Prostate gland (tissue), 2 donors: ENCODE results near the gene RARA. TPM values are rescaled to one million over a fixed set of nuclear protein-coding genes. Genes with fewer than 3 reads are reported as not detected.
"Not testable (repeated sequence)": the region's sequence is repeated elsewhere in the genome, so short reads cannot be mapped to it uniquely, and the experiment has no call there.

Experiments used
- DNase-seq: peaks from one replicate; pipeline ENCODE4 v3.0.0-alpha.2; 2019; ENCODE audit warnings: low spot score
- H3K27ac ChIP-seq, 2 donors: fragments of 200-600 bp; sonication (generic); 2 replicates each; pipeline ENCODE4 v1.5.1; 2017 to 2019
- H3K27me3 ChIP-seq: fragments of 200-600 bp; sonication (generic); replicated peaks from 2 replicates; pipeline ENCODE4 v1.5.1; 2019; ENCODE audit not compliant: insufficient read depth
- H3K36me3 ChIP-seq, 2 donors: fragments of 200-600 bp; sonication (generic); 1 replicate in 1 of 2; 2 replicates in 1 of 2; pipeline versions ENCODE4 v1.5.1 to v1.8.1; 2017 to 2019
- H3K4me1 ChIP-seq: fragments of 200-600 bp; sonication (generic); replicated peaks from 2 replicates; pipeline ENCODE4 v1.5.1; 2019
- H3K4me3 ChIP-seq, 2 donors: fragments of 200-600 bp; sonication (generic); 2 replicates each; pipeline ENCODE4 v1.5.1; 2017 to 2019
- H3K9me3 ChIP-seq: fragments of 200-600 bp; sonication (generic); 2 replicates; pipeline ENCODE4 v1.5.1; 2017
- POLR2A ChIP-seq: fragments of 450-650 bp; IDR thresholded peaks from one replicate; pipeline ENCODE4 v1.6.1; 2016; ENCODE audit warnings: antibody characterized with exemption, mild to moderate bottlenecking
- POLR2AphosphoS5 ChIP-seq: sonication (generic); formaldehyde crosslinking; IDR thresholded peaks from one replicate; pipeline ENCODE4 v1.6.1; 2017; ENCODE audit warnings: antibody characterized with exemption
- WGBS: methylation state at CpG from one replicate; pipeline ENCODE4 v1.1.5; 2018; 5-methylcytosine and 5-hydroxymethylcytosine counted together
- intact Hi-C: fragments of 100-400 bp; cut with DNase I; formaldehyde crosslinking; loops from one replicate; pipeline ENCODE4 v1.14.2; 2022
- total RNA-seq, 2 donors: library from RNA; depleted of rRNA; stranded (reverse); fragments of >200 nt; gene quantifications; one replicate each; pipeline ENCODE4 v1.1.0, GENCODE V29; 2016
- TF ChIP-seq, protein P1 (sequence below), 4 experiments: fragments of 200-600 bp in 2 of 4; fragments of 450-650 bp in 2 of 4; sonication (generic) in 2 of 4; IDR thresholded peaks; 1 replicate in 3 of 4; 2 replicates in 1 of 4; pipeline ENCODE4 v1.5.1; 2016 to 2019; ENCODE audit warnings: antibody characterized with exemption in 4 of 4, mild to moderate bottlenecking in 2 of 4, moderate library complexity in 2 of 4

RARA gene
- total RNA-seq, 2 donors from 2014 or later: 24.4 to 70.6 TPM

DNA sequence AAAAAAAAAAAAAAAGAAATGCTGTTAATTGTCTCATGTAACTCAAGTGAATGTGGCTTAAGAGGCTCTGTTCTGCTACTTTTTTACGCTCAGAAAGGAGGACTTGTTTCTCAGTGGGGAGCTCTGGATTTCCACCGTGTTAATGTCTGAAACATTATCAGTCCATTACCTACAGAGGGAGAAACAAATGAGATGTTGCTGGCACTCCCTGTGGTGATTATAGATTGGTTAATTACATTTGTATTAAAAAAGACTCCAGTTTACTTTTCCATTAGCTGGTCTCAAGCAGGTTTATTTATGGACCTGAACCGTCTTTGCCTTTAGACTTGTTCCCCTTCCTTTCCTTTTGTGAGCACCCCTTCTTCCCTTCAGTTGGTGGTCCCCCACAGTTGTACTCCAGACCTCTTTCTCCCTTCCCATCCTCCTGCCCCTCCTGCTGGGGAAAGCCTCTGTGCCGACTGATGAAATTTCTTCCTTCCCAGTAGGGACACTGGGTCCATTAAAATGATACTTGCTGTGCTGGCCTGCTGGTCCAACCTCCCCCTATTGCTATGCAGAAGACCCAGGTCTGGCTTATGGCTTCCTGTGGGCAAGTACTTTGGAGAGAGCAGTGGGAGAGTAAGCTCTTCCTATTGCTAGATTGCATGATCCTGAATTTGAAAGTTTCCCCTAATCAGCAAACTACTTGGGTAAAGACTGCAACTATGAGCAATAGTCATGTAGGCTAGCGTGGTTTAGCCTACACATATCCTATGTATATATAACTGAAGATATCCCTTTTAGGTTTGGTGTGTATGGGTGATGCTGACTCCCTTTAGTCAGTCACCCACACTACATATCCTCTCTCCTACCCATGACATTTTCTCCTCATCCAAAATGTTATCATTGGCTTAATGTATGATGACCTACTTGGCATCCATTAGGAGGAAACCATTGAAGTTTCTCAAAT lies 13.2 kb upstream of the RARA start:
- Histone ChIP-seq H3K27me3 (no peaks in the 10 kb centered on the region), H3K4me1 (no peaks in the 10 kb centered on the region), H3K9me3 (no peaks in the 10 kb centered on the region), H3K27ac (no peak overlapping the region), H3K36me3 (no peaks in the 10 kb centered on the region), H3K4me3 (no peak overlapping the region)
- intact Hi-C loops: loop anchor here (10.0 kb wide), 1 partner anchor 281 kb away; the partner anchor contains the start of gene CSF3
- 68% methylated on average over 5 of the region's 5 CpGs for WGBS
- TF ChIP-seq POLR2AphosphoS5 (no peak), POLR2A (no peak)
- TF ChIP-seq, protein P1, sequence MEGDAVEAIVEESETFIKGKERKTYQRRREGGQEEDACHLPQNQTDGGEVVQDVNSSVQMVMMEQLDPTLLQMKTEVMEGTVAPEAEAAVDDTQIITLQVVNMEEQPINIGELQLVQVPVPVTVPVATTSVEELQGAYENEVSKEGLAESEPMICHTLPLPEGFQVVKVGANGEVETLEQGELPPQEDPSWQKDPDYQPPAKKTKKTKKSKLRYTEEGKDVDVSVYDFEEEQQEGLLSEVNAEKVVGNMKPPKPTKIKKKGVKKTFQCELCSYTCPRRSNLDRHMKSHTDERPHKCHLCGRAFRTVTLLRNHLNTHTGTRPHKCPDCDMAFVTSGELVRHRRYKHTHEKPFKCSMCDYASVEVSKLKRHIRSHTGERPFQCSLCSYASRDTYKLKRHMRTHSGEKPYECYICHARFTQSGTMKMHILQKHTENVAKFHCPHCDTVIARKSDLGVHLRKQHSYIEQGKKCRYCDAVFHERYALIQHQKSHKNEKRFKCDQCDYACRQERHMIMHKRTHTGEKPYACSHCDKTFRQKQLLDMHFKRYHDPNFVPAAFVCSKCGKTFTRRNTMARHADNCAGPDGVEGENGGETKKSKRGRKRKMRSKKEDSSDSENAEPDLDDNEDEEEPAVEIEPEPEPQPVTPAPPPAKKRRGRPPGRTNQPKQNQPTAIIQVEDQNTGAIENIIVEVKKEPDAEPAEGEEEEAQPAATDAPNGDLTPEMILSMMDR (IDR thresholded peaks at IDR 0.05): no peak
- DNase-seq: no peak

DNA sequence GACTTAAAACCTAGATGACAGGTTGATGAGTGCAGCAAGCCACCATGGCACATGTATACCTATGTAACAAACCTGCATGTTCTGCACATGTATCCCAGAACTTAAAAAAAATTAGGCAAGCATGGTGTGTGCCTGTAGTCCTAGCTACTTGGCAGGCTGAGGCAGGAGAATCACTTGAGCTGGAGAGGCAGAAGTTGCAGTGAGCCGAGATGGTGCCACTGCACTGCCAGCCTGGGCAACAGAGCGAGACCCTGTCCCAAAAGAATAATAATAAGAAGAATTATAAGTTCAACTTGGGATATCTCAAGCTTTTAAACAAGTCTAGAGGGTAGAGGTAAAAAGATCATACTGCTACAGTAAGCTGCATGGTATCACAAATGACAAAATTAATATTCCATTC lies 11.5 kb upstream of the RARA start:
- Histone ChIP-seq H3K27ac (no peak overlapping the region), H3K4me3 (no peak overlapping the region), H3K4me1 (no peaks in the 10 kb centered on the region), H3K27me3 (no peaks in the 10 kb centered on the region), H3K9me3 (no peaks in the 10 kb centered on the region), H3K36me3 (no peaks in the 10 kb centered on the region)
- 81% methylated on average over 2 of the region's 2 CpGs for WGBS
- DNase-seq: no peak
- TF ChIP-seq, protein P1 (IDR thresholded peaks at IDR 0.05): no peak
- TF ChIP-seq POLR2AphosphoS5 (no peak), POLR2A (no peak)
- intact Hi-C loops: loop anchor here (10.0 kb wide), 1 partner anchor 283 kb away; the partner anchor contains the start of gene CSF3

DNA sequence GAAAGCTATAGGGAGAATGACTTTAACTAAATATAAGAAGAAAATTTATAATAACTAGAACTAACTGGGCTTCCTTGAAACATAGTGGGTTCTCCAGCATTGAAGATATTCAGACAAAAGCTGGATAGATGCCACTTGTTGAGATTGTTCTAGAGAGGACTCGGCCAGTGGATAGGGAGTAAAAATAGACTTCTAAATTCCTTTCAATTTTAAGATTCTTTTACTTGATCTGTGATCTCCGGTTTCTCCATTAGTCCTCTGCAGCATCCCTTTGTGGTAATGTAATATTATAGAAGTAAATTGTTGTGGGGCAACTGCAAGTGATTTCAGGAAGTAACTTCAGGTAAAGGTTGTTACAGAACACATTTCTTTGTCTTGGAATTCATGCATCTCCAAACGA lies 10.3 kb upstream of the RARA start:
- intact Hi-C loops: loop anchor here (10.0 kb wide), 1 partner anchor 284 kb away; the partner anchor contains the start of gene CSF3
- no peak overlapping the region for H3K4me3 ChIP-seq
- H3K27ac ChIP-seq: no peak overlapping the region
- no peaks in the 10 kb centered on the region for H3K4me1 ChIP-seq
- no peaks in the 10 kb centered on the region for H3K27me3 ChIP-seq
- H3K9me3 ChIP-seq: no peaks in the 10 kb centered on the region
- no peak for DNase-seq
- no peak for TF ChIP-seq POLR2AphosphoS5
- TF ChIP-seq, protein P1 (IDR thresholded peaks at IDR 0.05): no peak
- TF ChIP-seq POLR2A: no peak
- H3K36me3 ChIP-seq: no peaks in the 10 kb centered on the region
- 48% methylated on average over 3 of the region's 3 CpGs for WGBS

DNA sequence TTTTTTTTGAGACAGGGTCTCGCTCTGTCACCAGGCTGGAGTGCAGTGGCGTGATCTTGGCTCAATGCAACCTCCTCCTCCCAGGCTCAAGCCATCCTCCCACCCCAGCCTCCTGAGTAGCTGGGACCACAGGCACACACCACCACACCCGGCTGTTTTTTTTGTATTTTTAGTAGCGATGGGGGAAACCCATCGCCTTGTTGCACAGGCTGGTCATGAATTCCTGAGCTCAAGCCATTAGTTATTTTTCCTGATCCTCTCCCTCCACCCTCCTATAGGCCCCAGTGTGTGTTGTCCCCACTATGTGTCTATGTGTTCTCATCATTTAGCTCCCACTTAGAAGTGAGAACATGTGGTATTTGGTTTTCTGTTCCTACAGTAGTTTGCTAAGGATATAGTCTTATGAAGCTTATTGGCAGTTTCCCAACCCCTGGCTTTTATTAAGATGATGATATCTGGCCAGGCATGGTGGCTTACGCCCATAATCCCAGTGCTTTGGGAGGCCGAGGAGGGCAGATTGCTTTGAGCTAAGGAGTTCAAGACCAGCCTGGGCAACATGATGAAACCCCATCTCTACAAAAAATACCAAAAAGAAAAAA lies 9.7 kb upstream of the RARA start:
- not testable (repeated sequence) for H3K27ac ChIP-seq, H3K36me3 ChIP-seq, H3K4me1 ChIP-seq, DNase-seq, H3K4me3 ChIP-seq, H3K9me3 ChIP-seq, H3K27me3 ChIP-seq
- intact Hi-C loops: loop anchor here (10.0 kb wide), 1 partner anchor 284 kb away; the partner anchor contains the start of gene CSF3
- WGBS: 72% methylated on average over 7 of the region's 7 CpGs

DNA sequence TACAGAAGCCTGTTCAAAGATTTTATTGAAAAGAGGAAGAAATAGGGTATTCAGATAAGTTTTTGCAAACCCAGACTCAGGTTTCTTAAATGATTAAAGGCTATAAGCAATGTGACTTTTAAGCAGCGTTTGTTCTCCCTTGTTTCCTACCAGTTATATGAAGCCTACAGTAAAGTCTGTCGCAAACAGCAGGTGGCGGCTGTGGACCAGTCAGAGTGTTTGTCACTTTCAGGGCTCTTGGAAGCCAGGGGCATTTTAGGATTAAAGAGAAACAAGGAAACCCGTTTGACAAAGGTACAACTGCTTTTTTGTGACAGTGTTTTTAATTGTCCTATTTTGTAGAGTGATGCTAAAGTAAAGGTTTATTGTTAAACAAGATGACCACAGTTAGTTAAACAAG lies 7.7 kb upstream of the RARA start:
- peak; percentile 64 for DNase-seq
- intact Hi-C loops: no loop called here

More for the DNA sequence above, 7.7 kb upstream of the RARA start:
- TF ChIP-seq, protein P1 (IDR thresholded peaks at IDR 0.05): peak in 3 of 4 experiments; percentile 47 to 69 (median 58)
- TF ChIP-seq POLR2A: no peak
- TF ChIP-seq POLR2AphosphoS5: peak; percentile 41
- Histone ChIP-seq H3K27ac (no peak overlapping the region), H3K36me3 (no peaks in the 10 kb centered on the region), H3K9me3 (no peaks in the 10 kb centered on the region), H3K4me1 (peaks cover under 1% of the 10 kb centered on the region), H3K27me3 (no peaks in the 10 kb centered on the region), H3K4me3 (no peak overlapping the region)
- 36% methylated on average over 4 of the region's 4 CpGs for WGBS
